Ishikawa (cell line): ENCODE results near the gene MBD3L4.

ENCODE experiments used
- CREB1 ChIP-seq: IDR thresholded peaks from 2 replicates; pipeline ENCODE4 v1.6.1; 2012; ENCODE audit warnings: low read depth
- EGR1 ChIP-seq: IDR thresholded peaks from 2 replicates; pipeline ENCODE4 v1.6.1; 2012
- FOXM1 ChIP-seq: IDR thresholded peaks from 2 replicates; pipeline ENCODE4 v1.6.1; 2012; ENCODE audit warnings: low read depth, borderline replicate concordance
- NFIC ChIP-seq: IDR thresholded peaks from 2 replicates; pipeline ENCODE4 v1.6.1; 2012
- RAD21 ChIP-seq: IDR thresholded peaks from 2 replicates; pipeline ENCODE4 v1.6.1; 2012; ENCODE audit warnings: low read depth
- TAF1 ChIP-seq: IDR thresholded peaks from 2 replicates; pipeline ENCODE4 v1.6.1; 2012; ENCODE audit warnings: low read depth, mild to moderate bottlenecking
- TF ChIP-seq, protein P1 (sequence below): IDR thresholded peaks from 2 replicates; pipeline ENCODE4 v1.6.1; 2012

DNA sequence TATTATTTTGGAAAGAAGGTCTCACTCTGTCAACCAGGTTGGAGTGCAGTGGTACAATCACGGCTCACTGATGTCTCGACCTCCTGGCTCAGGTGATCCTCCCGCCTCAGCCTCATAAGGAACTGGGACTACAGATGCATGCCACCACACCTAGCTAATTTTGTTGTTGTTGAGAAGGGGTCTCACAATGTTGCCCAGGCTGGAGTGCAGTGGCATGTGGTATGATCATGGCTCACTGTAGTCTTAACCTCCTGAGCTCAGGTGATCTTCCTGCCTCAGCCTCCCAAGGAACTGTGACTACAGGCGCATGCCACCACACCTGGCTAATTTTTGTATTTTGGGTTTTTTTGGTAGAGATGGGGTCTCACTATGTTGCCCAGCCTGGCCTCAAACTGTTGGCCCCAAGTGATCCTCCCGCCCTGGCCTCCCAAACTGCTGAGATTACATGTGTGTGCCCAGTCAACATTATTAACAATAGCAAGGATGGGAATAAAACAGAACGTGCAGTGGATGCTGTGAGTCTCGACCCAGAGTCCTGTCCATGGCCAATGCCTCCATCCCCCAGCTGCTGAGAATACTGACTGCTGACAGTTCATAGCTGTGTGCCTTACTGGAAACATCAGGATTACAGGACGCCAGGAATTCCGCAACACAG lies 23.9 kb upstream of the MBD3L4 start:
- TF ChIP-seq TAF1 (no peak), CREB1 (no peak), FOXM1 (no peak), RAD21 (no peak), EGR1 (no peak), NFIC (no peak)
- TF ChIP-seq, protein P1, sequence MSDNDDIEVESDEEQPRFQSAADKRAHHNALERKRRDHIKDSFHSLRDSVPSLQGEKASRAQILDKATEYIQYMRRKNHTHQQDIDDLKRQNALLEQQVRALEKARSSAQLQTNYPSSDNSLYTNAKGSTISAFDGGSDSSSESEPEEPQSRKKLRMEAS: no peak
